Measurements from ENCODE around the gene HECW1.

The HECW1 gene

GRCh38 chr7:43281268-43281667, 168.8 kb downstream of the HECW1 start:
- CTCF ChIA-PET, result interaction anchor here (1.2 kb wide), 1 partner anchor 20 kb away, joined by 4 read pairs; no protein-coding TSS in a partner anchor
- no peaks in the 10 kb centered on the region for H3K9me3 ChIP-seq (ENCODE audit: control insufficient read depth, insufficient read depth, low read depth, low read length)
- TF ChIP-seq ZNF354C (tag by site-specific recombination; IDR thresholded peaks at IDR 0.05; ENCODE audit: borderline replicate concordance, low read depth) (no peak), ZIC2 (tag by site-specific recombination; IDR thresholded peaks at IDR 0.05) (peak; percentile 53)
- H3K36me3 ChIP-seq (ENCODE audit: control insufficient read depth in 2 of 2, insufficient read depth in 1 of 2, low read length in 2 of 2), result no peaks in the 10 kb centered on the region
- POLR2A ChIA-PET, result interaction anchor here (0.7 kb wide), 1 partner anchor 13 kb away, joined by 10 read pairs; no protein-coding TSS in a partner anchor
- H3K4me3 ChIP-seq (ENCODE audit: low read depth, low read length), result no peak overlapping the region
- no peak overlapping the region for H3K27ac ChIP-seq (ENCODE audit: extremely low read depth, low read depth, low read length)
- H3K4me1 ChIP-seq (ENCODE audit: control insufficient read depth, insufficient read depth, low read length), result no peaks in the 10 kb centered on the region

GRCh38 chr7:43283706-43284105, 171.3 kb downstream of the HECW1 start:
- Histone ChIP-seq H3K4me3 (ENCODE audit: low read depth, low read length) (no peak overlapping the region), H3K9me3 (ENCODE audit: control insufficient read depth, insufficient read depth, low read depth, low read length) (no peaks in the 10 kb centered on the region), H3K36me3 (ENCODE audit: control insufficient read depth in 2 of 2, insufficient read depth in 1 of 2, low read length in 2 of 2) (no peaks in the 10 kb centered on the region), H3K4me1 (ENCODE audit: control insufficient read depth, insufficient read depth, low read length) (no peaks in the 10 kb centered on the region), H3K27ac (ENCODE audit: extremely low read depth, low read depth, low read length) (no peak overlapping the region)
- TF ChIP-seq FEZF1 (tag by site-specific recombination; IDR thresholded peaks at IDR 0.05) (no peak), KLF10 (tag by site-specific recombination; IDR thresholded peaks at IDR 0.05) (no peak)
- ChIA-PET CTCF (no interaction called here), POLR2A (no interaction called here)

GRCh38 chr7:43289826-43290225, 177.4 kb downstream of the HECW1 start:
- ChIA-PET CTCF (interaction anchor here (0.9 kb wide), 1 partner anchor 64 kb away, joined by 3 read pairs; no protein-coding TSS in a partner anchor), POLR2A (no interaction called here)
- TF ChIP-seq ZNF510 (tag by site-specific recombination; IDR thresholded peaks at IDR 0.05; ENCODE audit: insufficient replicate concordance) (no peak), ZNF112 (tag by site-specific recombination; IDR thresholded peaks at IDR 0.05) (no peak), ZNF292 (tag by site-specific recombination; IDR thresholded peaks at IDR 0.05; ENCODE audit: borderline replicate concordance, low read depth) (no peak), ZNF692 (tag by site-specific recombination; IDR thresholded peaks at IDR 0.05) (no peak), ZNF645 (tag by site-specific recombination; IDR thresholded peaks at IDR 0.05) (no peak), PRDM1 (tag by site-specific recombination; IDR thresholded peaks at IDR 0.05) (no peak), ZNF394 (tag by site-specific recombination; IDR thresholded peaks at IDR 0.05; ENCODE audit: borderline replicate concordance) (no peak), ZNF324 (tag by site-specific recombination; IDR thresholded peaks at IDR 0.05) (no peak), ZBTB1 (tag by site-specific recombination; IDR thresholded peaks at IDR 0.05) (no peak), ZNF621 (tag by site-specific recombination; IDR thresholded peaks at IDR 0.05) (no peak), ZNF350 (tag by site-specific recombination; IDR thresholded peaks at IDR 0.05) (no peak), ZNF184 (tag by site-specific recombination; IDR thresholded peaks at IDR 0.05) (no peak), BCL6B (tag by site-specific recombination; IDR thresholded peaks at IDR 0.05) (no peak), ZNF121 (tag by site-specific recombination; IDR thresholded peaks at IDR 0.05) (no peak), ZFP69B (tag by site-specific recombination; IDR thresholded peaks at IDR 0.05) (no peak), TRIM28 (IDR thresholded peaks at IDR 0.05; ENCODE audit: borderline replicate concordance, low read length) (no peak), ZNF664 (tag by site-specific recombination; IDR thresholded peaks at IDR 0.05) (no peak), ZNF488 (tag by site-specific recombination; IDR thresholded peaks at IDR 0.05) (no peak), ZSCAN5A (tag by site-specific recombination; IDR thresholded peaks at IDR 0.05) (no peak), ELK4 (IDR thresholded peaks at IDR 0.05; ENCODE audit: borderline replicate concordance, low read depth, low read length) (no peak)
- no peaks in the 10 kb centered on the region for H3K36me3 ChIP-seq (ENCODE audit: control insufficient read depth in 2 of 2, insufficient read depth in 1 of 2, low read length in 2 of 2)
- H3K9me3 ChIP-seq (ENCODE audit: control insufficient read depth, insufficient read depth, low read depth, low read length), result no peaks in the 10 kb centered on the region
- H3K4me1 ChIP-seq (ENCODE audit: control insufficient read depth, insufficient read depth, low read length), result no peaks in the 10 kb centered on the region
- no peak overlapping the region for H3K4me3 ChIP-seq (ENCODE audit: low read depth, low read length)
- no peak overlapping the region for H3K27ac ChIP-seq (ENCODE audit: extremely low read depth, low read depth, low read length)
